ENCODE data around the gene FMN1.

DNA sequence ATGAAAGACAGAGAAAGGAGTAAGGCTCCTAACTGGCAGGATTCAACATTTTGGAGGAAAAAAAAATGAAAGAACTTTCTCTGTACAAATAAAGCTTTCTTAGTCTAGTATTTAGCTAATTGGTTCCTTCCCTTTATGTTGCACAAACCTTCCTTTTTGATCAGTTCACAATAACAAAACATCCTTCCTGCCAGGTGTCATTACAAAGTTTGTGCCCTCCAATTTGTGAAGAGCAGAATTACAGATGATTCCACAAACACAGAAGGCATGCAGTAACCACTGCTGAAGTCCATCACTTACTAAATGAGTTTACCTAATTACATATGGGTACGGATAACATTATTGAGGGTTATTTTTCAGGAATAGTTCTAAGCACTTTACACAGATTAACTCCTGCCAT is 179.9 kb downstream of the FMN1 start:
- TF ChIP-seq, protein P1, sequence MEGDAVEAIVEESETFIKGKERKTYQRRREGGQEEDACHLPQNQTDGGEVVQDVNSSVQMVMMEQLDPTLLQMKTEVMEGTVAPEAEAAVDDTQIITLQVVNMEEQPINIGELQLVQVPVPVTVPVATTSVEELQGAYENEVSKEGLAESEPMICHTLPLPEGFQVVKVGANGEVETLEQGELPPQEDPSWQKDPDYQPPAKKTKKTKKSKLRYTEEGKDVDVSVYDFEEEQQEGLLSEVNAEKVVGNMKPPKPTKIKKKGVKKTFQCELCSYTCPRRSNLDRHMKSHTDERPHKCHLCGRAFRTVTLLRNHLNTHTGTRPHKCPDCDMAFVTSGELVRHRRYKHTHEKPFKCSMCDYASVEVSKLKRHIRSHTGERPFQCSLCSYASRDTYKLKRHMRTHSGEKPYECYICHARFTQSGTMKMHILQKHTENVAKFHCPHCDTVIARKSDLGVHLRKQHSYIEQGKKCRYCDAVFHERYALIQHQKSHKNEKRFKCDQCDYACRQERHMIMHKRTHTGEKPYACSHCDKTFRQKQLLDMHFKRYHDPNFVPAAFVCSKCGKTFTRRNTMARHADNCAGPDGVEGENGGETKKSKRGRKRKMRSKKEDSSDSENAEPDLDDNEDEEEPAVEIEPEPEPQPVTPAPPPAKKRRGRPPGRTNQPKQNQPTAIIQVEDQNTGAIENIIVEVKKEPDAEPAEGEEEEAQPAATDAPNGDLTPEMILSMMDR (IDR thresholded peaks at IDR 0.05; ENCODE audit: low read depth, low read length, poor library complexity, severe bottlenecking) = no peak
- TF ChIP-seq EZH2phosphoT487 (IDR thresholded peaks at IDR 0.05; ENCODE audit: borderline replicate concordance, low read length) = no peak

Data from DOHH2 (cell line).